Measurements from ENCODE around the gene INPP4A. TPM values are rescaled to one million over a fixed set of nuclear protein-coding genes. Genes with fewer than 3 reads are reported as not detected.

The INPP4A gene
- total and polyA plus RNA-seq, 2 donors (not counting 3 experiments of a cell fraction or from before 2014, with no cell fraction given) = 14.9 to 28.8 TPM

- H3K27ac ChIP-seq (ENCODE audit: insufficient read depth, low read depth, low read length) = no peak overlapping the region
- no peaks in the 10 kb centered on the region for H3K9me3 ChIP-seq (replicated peaks; ENCODE audit: control insufficient read depth, insufficient read depth, low read length)
- DNase-seq (ENCODE audit: low read depth, low spot score) (no peak), FAIRE-seq (no peak)
- no peak overlapping the region for H2AFZ ChIP-seq (ENCODE audit: low read depth, low read length)
- ChIA-PET POLR2A (no interaction called here), CTCF (interaction anchor here (1.5 to 2.0 kb wide), 2 partner anchors 40 to 115 kb away, joined by 4 to 5 read pairs; no protein-coding TSS in a partner anchor)
- no peaks in the 10 kb centered on the region for H3K27me3 ChIP-seq (ENCODE audit: control insufficient read depth in 2 of 2, insufficient read depth in 2 of 2, low read length in 2 of 2)
- dilution Hi-C loops (cut with MboI; ENCODE audit: extremely low pct_ligation_motif_present, low sequenced_read_pairs) = no loop called here
- no peak overlapping the region for H3K4me3 ChIP-seq (replicated peaks in 1 of 3; ENCODE audit: insufficient read depth in 1 of 3, low read depth in 1 of 3, low read length in 3 of 3)
- intact Hi-C loops (cut with micrococcal nuclease) = no loop called here
- no peak for TF ChIP-seq GATA2 (IDR thresholded peaks at IDR 0.05; ENCODE audit: insufficient read depth, insufficient read length, low read depth, low read length)
- TF ChIP-seq MYC (IDR thresholded peaks at IDR 0.05; ENCODE audit: low read depth, low read length) = no peak
- H3K79me2 ChIP-seq (ENCODE audit: control insufficient read depth, insufficient read depth, low read length) = peaks cover 40% of the 10 kb centered on the region
- no peak overlapping the region for H3K9ac ChIP-seq (replicated peaks; ENCODE audit: extremely low read depth, insufficient read depth, low read length)
- peaks cover 21% of the 10 kb centered on the region for H3K4me1 ChIP-seq (ENCODE audit: control insufficient read depth, extremely low read depth, insufficient read depth, low read length)
- H3K4me2 ChIP-seq (ENCODE audit: insufficient read depth, low read length) = no peak overlapping the region
- BruUV-seq (replicated peaks) = no TSS peak
- H3K36me3 ChIP-seq (ENCODE audit: control insufficient read depth in 2 of 2, extremely low read depth in 1 of 2, insufficient read depth in 2 of 2, low read length in 2 of 2) = no peaks in the 10 kb centered on the region
- no peaks in the 10 kb centered on the region for H4K20me1 ChIP-seq (replicated peaks; ENCODE audit: control insufficient read depth, extremely low read depth, insufficient read depth, low read length)
- H3K9me1 ChIP-seq (replicated peaks; ENCODE audit: control insufficient read depth, extremely low read depth, insufficient read depth, low read length) = no peaks in the 10 kb centered on the region
These were observed 8.9 kb downstream of the INPP4A start for GRCh38 chr2:98453531-98453930.

GRCh38 chr2:98454073-98454472 lies 9.4 kb downstream of the INPP4A start:
- no TSS peak for BruUV-seq (replicated peaks)
- Histone ChIP-seq H3K9me3 (replicated peaks; ENCODE audit: control insufficient read depth, insufficient read depth, low read length) (no peaks in the 10 kb centered on the region), H3K79me2 (ENCODE audit: control insufficient read depth, insufficient read depth, low read length) (peaks cover 46% of the 10 kb centered on the region), H4K20me1 (replicated peaks; ENCODE audit: control insufficient read depth, extremely low read depth, insufficient read depth, low read length) (no peaks in the 10 kb centered on the region), H3K9me1 (replicated peaks; ENCODE audit: control insufficient read depth, extremely low read depth, insufficient read depth, low read length) (no peaks in the 10 kb centered on the region), H3K9ac (replicated peaks; ENCODE audit: extremely low read depth, insufficient read depth, low read length) (no peak overlapping the region), H3K27ac (ENCODE audit: insufficient read depth, low read depth, low read length) (no peak overlapping the region), H2AFZ (ENCODE audit: low read depth, low read length) (no peak overlapping the region), H3K4me3 (replicated peaks in 1 of 3; ENCODE audit: insufficient read depth in 1 of 3, low read depth in 1 of 3, low read length in 3 of 3) (no peak overlapping the region), H3K4me1 (ENCODE audit: control insufficient read depth, extremely low read depth, insufficient read depth, low read length) (peaks cover 22% of the 10 kb centered on the region), H3K4me2 (ENCODE audit: insufficient read depth, low read length) (no peak overlapping the region), H3K27me3 (ENCODE audit: control insufficient read depth in 2 of 2, insufficient read depth in 2 of 2, low read length in 2 of 2) (no peaks in the 10 kb centered on the region), H3K36me3 (ENCODE audit: control insufficient read depth in 2 of 2, extremely low read depth in 1 of 2, insufficient read depth in 2 of 2, low read length in 2 of 2) (no peaks in the 10 kb centered on the region)
- dilution Hi-C loops (cut with MboI; ENCODE audit: extremely low pct_ligation_motif_present, low sequenced_read_pairs) = no loop called here
- TF ChIP-seq, protein P1, sequence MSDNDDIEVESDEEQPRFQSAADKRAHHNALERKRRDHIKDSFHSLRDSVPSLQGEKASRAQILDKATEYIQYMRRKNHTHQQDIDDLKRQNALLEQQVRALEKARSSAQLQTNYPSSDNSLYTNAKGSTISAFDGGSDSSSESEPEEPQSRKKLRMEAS (IDR thresholded peaks at IDR 0.05; ENCODE audit: insufficient read depth, insufficient read length) = no peak
- TF ChIP-seq MYC (IDR thresholded peaks at IDR 0.05; ENCODE audit: low read depth, low read length) (no peak), GATA2 (IDR thresholded peaks at IDR 0.05; ENCODE audit: insufficient read depth, insufficient read length, low read depth, low read length) (no peak), POLR2A (IDR thresholded peaks at IDR 0.05; ENCODE audit: low read depth, low read length) (no peak), POLR2AphosphoS5 (IDR thresholded peaks at IDR 0.05; ENCODE audit: insufficient read depth, low read depth, low read length) (no peak), EZH2 (IDR thresholded peaks at IDR 0.05; ENCODE audit: borderline replicate concordance, low read depth, low read length, severe bottlenecking) (no peak), FOS (IDR thresholded peaks at IDR 0.05; ENCODE audit: borderline replicate concordance, insufficient read depth, low read length) (no peak), CTCF (IDR thresholded peaks at IDR 0.05; ENCODE audit: extremely low read depth in 1 of 2, insufficient read depth in 1 of 2, low read depth in 1 of 2, low read length in 2 of 2) (no peak), JUN (IDR thresholded peaks at IDR 0.05; ENCODE audit: borderline replicate concordance, insufficient read depth, insufficient read length, low read depth) (no peak)
- ChIA-PET CTCF (interaction anchor here (1.5 to 2.0 kb wide), 3 partner anchors 8 to 115 kb away, joined by 4 to 7 read pairs (median 5); no protein-coding TSS in a partner anchor), POLR2A (no interaction called here)
- FAIRE-seq (no peak), DNase-seq (ENCODE audit: low read depth, low spot score) (no peak)
- intact Hi-C loops (cut with micrococcal nuclease) = no loop called here

Data from endothelial cell of umbilical vein (primary cell).